ENCODE data around the gene NCAM2. TPM values are rescaled to one million over a fixed set of nuclear protein-coding genes. Genes with fewer than 3 reads are reported as not detected.

Gene NCAM2
- total RNA-seq, 4 donors from 2014 or later, result 0.31 to 2.3 (median 1.7) TPM

- ATAC-seq (ENCODE audit: low FRiP score) (no peak), DNase-seq (ENCODE audit: low spot score) (no peak)
- TF ChIP-seq, protein P1, sequence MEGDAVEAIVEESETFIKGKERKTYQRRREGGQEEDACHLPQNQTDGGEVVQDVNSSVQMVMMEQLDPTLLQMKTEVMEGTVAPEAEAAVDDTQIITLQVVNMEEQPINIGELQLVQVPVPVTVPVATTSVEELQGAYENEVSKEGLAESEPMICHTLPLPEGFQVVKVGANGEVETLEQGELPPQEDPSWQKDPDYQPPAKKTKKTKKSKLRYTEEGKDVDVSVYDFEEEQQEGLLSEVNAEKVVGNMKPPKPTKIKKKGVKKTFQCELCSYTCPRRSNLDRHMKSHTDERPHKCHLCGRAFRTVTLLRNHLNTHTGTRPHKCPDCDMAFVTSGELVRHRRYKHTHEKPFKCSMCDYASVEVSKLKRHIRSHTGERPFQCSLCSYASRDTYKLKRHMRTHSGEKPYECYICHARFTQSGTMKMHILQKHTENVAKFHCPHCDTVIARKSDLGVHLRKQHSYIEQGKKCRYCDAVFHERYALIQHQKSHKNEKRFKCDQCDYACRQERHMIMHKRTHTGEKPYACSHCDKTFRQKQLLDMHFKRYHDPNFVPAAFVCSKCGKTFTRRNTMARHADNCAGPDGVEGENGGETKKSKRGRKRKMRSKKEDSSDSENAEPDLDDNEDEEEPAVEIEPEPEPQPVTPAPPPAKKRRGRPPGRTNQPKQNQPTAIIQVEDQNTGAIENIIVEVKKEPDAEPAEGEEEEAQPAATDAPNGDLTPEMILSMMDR (IDR thresholded peaks at IDR 0.05), result no peak
Observed at GRCh38 chr21:21109736-21110135, 111.5 kb downstream of the NCAM2 start.

DNA sequence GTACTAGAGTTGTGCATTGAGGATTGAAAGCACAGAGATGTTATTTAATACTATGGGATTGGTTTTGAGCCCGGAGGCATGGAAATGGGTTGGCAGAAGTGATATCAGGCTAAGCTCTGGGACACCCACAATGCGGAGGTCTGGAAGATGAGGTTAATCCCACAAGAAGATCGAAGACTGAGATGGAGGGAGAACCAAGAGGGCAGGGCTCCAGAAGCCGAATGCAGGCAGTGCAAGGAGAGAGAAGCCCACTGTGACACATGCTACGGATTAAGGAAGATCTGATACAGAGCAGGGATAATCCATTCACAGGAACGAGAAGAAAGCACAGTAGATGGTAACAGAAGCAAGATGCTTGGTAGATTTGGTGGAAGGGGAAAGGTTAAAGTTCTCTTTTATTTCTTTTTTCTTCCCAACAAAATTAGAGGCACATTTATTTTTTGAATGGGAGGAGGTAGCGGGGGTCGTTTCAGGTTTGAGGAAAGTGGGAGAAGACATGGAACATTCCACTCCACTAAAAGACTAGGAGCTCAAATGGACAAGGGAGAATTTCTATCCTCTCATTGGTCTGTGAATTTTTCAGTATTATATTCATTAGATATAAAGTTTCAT, 113.2 kb downstream of the NCAM2 start:
- TF ChIP-seq, protein P1 (IDR thresholded peaks at IDR 0.05), result no peak
- DNase-seq (ENCODE audit: low spot score) (no peak), ATAC-seq (ENCODE audit: low FRiP score) (no peak)

DNA sequence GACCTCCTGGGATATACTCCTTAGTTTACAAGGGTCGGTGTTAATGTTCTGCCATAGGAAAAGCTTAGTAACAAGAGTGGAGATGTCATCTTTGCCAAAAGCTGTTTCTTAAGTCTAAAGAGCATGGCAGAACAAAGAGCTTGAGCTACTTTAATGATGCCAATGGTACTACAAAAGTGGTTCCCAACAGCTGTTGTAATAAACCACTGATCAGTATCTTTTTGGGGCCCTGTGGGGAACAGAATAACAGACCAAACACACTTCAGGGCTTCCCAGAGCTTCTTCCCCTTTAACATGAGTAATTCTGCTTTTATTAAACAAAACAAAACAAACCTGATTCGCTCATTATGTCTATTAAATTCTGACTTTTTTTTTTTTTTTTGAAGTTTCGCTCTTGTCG, 116.3 kb downstream of the NCAM2 start:
- TF ChIP-seq, protein P1 (IDR thresholded peaks at IDR 0.05), result no peak
- no peak for DNase-seq (ENCODE audit: low spot score)
- no peak for ATAC-seq (ENCODE audit: low FRiP score)

DNA sequence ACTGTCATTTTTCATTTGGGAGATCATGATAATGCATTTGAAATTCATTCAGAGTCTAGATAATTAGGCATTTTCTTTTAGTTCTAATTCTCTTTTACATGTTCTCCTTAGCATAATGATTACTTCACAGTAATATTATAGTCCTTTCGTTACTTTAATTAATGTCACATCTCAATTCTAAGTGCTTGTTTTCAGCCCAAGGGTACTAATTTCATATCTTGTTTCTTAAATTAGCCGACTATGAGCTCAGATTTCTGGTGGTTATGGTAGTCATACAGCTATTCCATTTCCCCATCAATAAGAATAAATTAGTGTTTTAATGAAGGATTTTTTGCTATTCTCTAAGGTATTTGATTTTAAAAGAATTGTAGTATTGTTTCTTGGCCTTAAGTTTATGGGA, 120.9 kb downstream of the NCAM2 start:
- TF ChIP-seq, protein P1 (IDR thresholded peaks at IDR 0.05), result no peak
- DNase-seq (ENCODE audit: low spot score), result no peak

GRCh38 chr21:21122680-21123079, 124.5 kb downstream of the NCAM2 start:
- no peak for DNase-seq (ENCODE audit: low spot score)
- TF ChIP-seq, protein P1 (IDR thresholded peaks at IDR 0.05), result no peak
- ATAC-seq (ENCODE audit: low FRiP score), result no peak

More for the DNA sequence above, 120.9 kb downstream of the NCAM2 start:
- ATAC-seq (ENCODE audit: low FRiP score), result no peak

- DNase-seq (ENCODE audit: low spot score) (no peak), ATAC-seq (ENCODE audit: low FRiP score) (no peak)
- TF ChIP-seq, protein P1 (IDR thresholded peaks at IDR 0.05), result no peak
Observed at GRCh38 chr21:21132390-21132789, 134.2 kb downstream of the NCAM2 start.

DNA sequence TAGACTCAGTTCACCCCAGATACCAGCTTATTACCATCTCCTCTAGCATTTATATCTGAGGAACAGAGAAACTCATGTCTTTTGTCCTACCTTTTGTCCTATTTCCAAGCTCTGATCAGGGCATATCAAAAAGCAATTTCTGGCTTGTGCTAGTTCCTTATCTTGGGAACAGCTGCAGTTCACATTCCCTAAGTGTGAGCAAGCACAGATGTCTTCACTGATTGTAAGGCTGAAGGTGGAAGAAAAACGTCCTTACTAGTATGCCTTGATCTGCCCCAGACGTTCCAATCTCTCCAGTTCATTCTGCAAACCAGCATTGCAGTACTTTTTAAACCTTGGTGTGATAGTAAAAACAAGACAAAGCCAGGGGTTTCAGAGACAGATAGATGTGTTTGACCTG, 139.8 kb downstream of the NCAM2 start:
- ATAC-seq (ENCODE audit: low FRiP score) (no peak), DNase-seq (ENCODE audit: low spot score) (no peak)
- TF ChIP-seq, protein P1 (IDR thresholded peaks at IDR 0.05), result no peak
